ENCODE measurements around the gene PLEKHM3.

GRCh38 chr2:207967121-207967520, 58.2 kb downstream of the PLEKHM3 start:
- TF ChIP-seq CTCF (IDR thresholded peaks at IDR 0.05) (no peak), POLR2A (IDR thresholded peaks at IDR 0.05) (no peak)
